ENCODE results near the gene TMEM225B.

- TF ChIP-seq CTCF (IDR thresholded peaks at IDR 0.05) (no peak), EZH2 (IDR thresholded peaks at IDR 0.05; ENCODE audit: borderline replicate concordance, insufficient read depth, low read depth, low read length, poor library complexity, severe bottlenecking) (no peak)
These were observed 38.7 kb upstream of the TMEM225B start for GRCh38 chr7:99559175-99559915.

Data from B cell (primary cell).